RWPE1 (cell line): ENCODE results near the gene ANKRD33B.

Source experiments
- CTCF ChIA-PET: fragments of 350-600 bp; sonication (Branson Sonifier 250); formaldehyde crosslinking; extraction: SDS; loops from one replicate; lab custom pipeline; 2021; lab: Yijun Ruan, JAX
- POLR2A ChIA-PET: fragments of 400-600 bp; formaldehyde crosslinking; extraction: SDS; loops from one replicate; lab custom pipeline; 2020; ENCODE audit warnings: antibody characterized with exemption; ENCODE audit not compliant: low non-redundant PET; lab: Yijun Ruan, JAX
- DNase-seq: peaks from one replicate; pipeline ENCODE4 v3.0.0; 2012; ENCODE audit warnings: low spot score
- H3K27ac ChIP-seq: fragments of 450-650 bp; 2 replicates; pipeline ENCODE4 v1.5.1; 2017
- CTCF ChIP-seq: fragments of 450-650 bp; conservative IDR thresholded peaks from 2 replicates; pipeline ENCODE4 v1.5.1; 2017; ENCODE audit warnings: low read depth, mild to moderate bottlenecking

Gene ANKRD33B

GRCh38 chr5:10521466-10522223 lies 42.2 kb upstream of the ANKRD33B start:
- H3K27ac ChIP-seq: no peak overlapping the region
- DNase-seq: no peak
- CTCF ChIA-PET: interaction anchor here (0.7 kb wide), 1 partner anchor 622 kb away, joined by 3 read pairs; no protein-coding TSS in a partner anchor
- TF ChIP-seq CTCF: no peak
- POLR2A ChIA-PET: no interaction called here

- no peak for TF ChIP-seq CTCF
- CTCF ChIA-PET: no interaction called here
- POLR2A ChIA-PET: no interaction called here
- H3K27ac ChIP-seq: no peak overlapping the region
- no peak for DNase-seq
These were observed 41.7 kb upstream of the ANKRD33B start for GRCh38 chr5:10522224-10522611.

GRCh38 chr5:10524376-10525123 lies 39.3 kb upstream of the ANKRD33B start:
- no peak for DNase-seq
- ChIA-PET POLR2A (no interaction called here), CTCF (interaction anchor here (0.7 kb wide), 1 partner anchor 103 kb away, joined by 3 read pairs; no protein-coding TSS in a partner anchor)
- H3K27ac ChIP-seq: peak overlapping the region; percentile 16; the same call in 1 of the 2 replicates
- TF ChIP-seq CTCF: no peak

GRCh38 chr5:10525124-10525495 lies 38.8 kb upstream of the ANKRD33B start:
- TF ChIP-seq CTCF: no peak
- peak overlapping the region; percentile 16; the same call in 1 of the 2 replicates for H3K27ac ChIP-seq
- ChIA-PET CTCF (interaction anchor here (0.7 kb wide), 1 partner anchor 102 kb away, joined by 3 read pairs; no protein-coding TSS in a partner anchor), POLR2A (no interaction called here)
- DNase-seq: no peak

GRCh38 chr5:10527281-10527950 lies 36.5 kb upstream of the ANKRD33B start:
- TF ChIP-seq CTCF: no peak
- ChIA-PET CTCF (no interaction called here), POLR2A (no interaction called here)
- DNase-seq: no peak
- peak overlapping the region; percentile 22; the same call in 1 of the 2 replicates for H3K27ac ChIP-seq

GRCh38 chr5:10528056-10528816 lies 35.6 kb upstream of the ANKRD33B start:
- peak; percentile 90 for DNase-seq
- no peak overlapping the region for H3K27ac ChIP-seq
- ChIA-PET POLR2A (interaction anchor here (0.6 kb wide), 1 partner anchor 30 kb away, joined by 3 read pairs; no protein-coding TSS in a partner anchor), CTCF (interaction anchor here (0.6 kb wide), 1 partner anchor 1765 kb away, joined by 4 read pairs; no protein-coding TSS in a partner anchor)
- no peak; the same call in 1 of the 2 replicates for TF ChIP-seq CTCF
